ENCODE measurements around the gene GGT6. TPM values are rescaled to one million over a fixed set of nuclear protein-coding genes. Genes with fewer than 3 reads are reported as not detected.

GGT6 gene
- polyA plus RNA-seq, 3 donors, result not detected

GRCh38 chr17:4541328-4542002, 18.9 kb downstream of the GGT6 start:
- Histone ChIP-seq H3K4me3 (replicated peaks in 1 of 3; ENCODE audit: low read depth in 2 of 3, low read length in 3 of 3) (no peak overlapping the region), H3K27ac (ENCODE audit: low read depth in 1 of 2, low read length in 2 of 2) (no peak overlapping the region), H3K9me3 (replicated peaks in 1 of 2; ENCODE audit: control insufficient read depth in 1 of 2, insufficient read depth in 1 of 2, low read length in 2 of 2) (no peaks in the 10 kb centered on the region), H3K4me2 (replicated peaks; ENCODE audit: extremely low read depth, low read length, poor library complexity, severe bottlenecking) (no peak overlapping the region), H3K79me2 (ENCODE audit: insufficient read depth, low read length) (no peaks in the 10 kb centered on the region), H4K20me1 (ENCODE audit: insufficient read depth, low read length) (no peaks in the 10 kb centered on the region), H3K9ac (ENCODE audit: insufficient read depth, low read length, poor library complexity, severe bottlenecking) (no peak overlapping the region), H3K27me3 (ENCODE audit: control insufficient read depth in 2 of 2, insufficient read depth in 2 of 2, low read length in 2 of 2) (no peaks in the 10 kb centered on the region), H2AFZ (ENCODE audit: insufficient read depth, low read depth, low read length, poor library complexity, severe bottlenecking) (no peak overlapping the region), H3K36me3 (replicated peaks in 1 of 2; ENCODE audit: control insufficient read depth in 1 of 2, insufficient read depth in 2 of 2, low read length in 2 of 2) (peaks cover 72 to 78% of the 10 kb centered on the region in 2 donors), H3K4me1 (ENCODE audit: control insufficient read depth in 1 of 2, insufficient read depth in 2 of 2, low read length in 2 of 2) (peaks cover 7 to 10% of the 10 kb centered on the region in 2 donors)
- intact Hi-C loops (cut with micrococcal nuclease), result no loop called here
- no peaks in the 10 kb centered on the region for H3K9me3 Mint-ChIP-seq
- peaks cover 43 to 84% of the 10 kb centered on the region in 2 donors for H3K36me3 Mint-ChIP-seq
- peaks cover 0 to 4% (median 0%) of the 10 kb centered on the region in 3 donors for H3K27me3 Mint-ChIP-seq (ENCODE audit: low read depth in 3 of 3)
- no peak for DNase-seq
- no peak overlapping the region for H3K4me3 Mint-ChIP-seq
- no peak for TF ChIP-seq CTCF (IDR thresholded peaks at IDR 0.05)
- H3K27ac Mint-ChIP-seq, result no peak overlapping the region
- H3K4me1 Mint-ChIP-seq, result peaks cover 12% of the 10 kb centered on the region
- WGBS (ENCODE audit: insufficient coverage), result 82% methylated on average over 18 of the region's 29 CpGs

GRCh38 chr17:4540687-4541327, 19.6 kb downstream of the GGT6 start:
- WGBS (ENCODE audit: insufficient coverage), result 52% methylated on average over 15 of the region's 15 CpGs
- Histone ChIP-seq H3K4me1 (ENCODE audit: control insufficient read depth in 1 of 2, insufficient read depth in 2 of 2, low read length in 2 of 2) (peaks cover 14 to 17% of the 10 kb centered on the region in 2 donors), H3K9ac (ENCODE audit: insufficient read depth, low read length, poor library complexity, severe bottlenecking) (no peak overlapping the region), H3K79me2 (ENCODE audit: insufficient read depth, low read length) (no peaks in the 10 kb centered on the region), H3K36me3 (replicated peaks in 1 of 2; ENCODE audit: control insufficient read depth in 1 of 2, insufficient read depth in 2 of 2, low read length in 2 of 2) (peaks cover 70 to 74% of the 10 kb centered on the region in 2 donors), H3K27me3 (ENCODE audit: control insufficient read depth in 2 of 2, insufficient read depth in 2 of 2, low read length in 2 of 2) (no peaks in the 10 kb centered on the region), H2AFZ (ENCODE audit: insufficient read depth, low read depth, low read length, poor library complexity, severe bottlenecking) (no peak overlapping the region), H3K4me2 (replicated peaks; ENCODE audit: extremely low read depth, low read length, poor library complexity, severe bottlenecking) (no peak overlapping the region), H3K4me3 (replicated peaks in 1 of 3; ENCODE audit: low read depth in 2 of 3, low read length in 3 of 3) (no peak overlapping the region), H3K9me3 (replicated peaks in 1 of 2; ENCODE audit: control insufficient read depth in 1 of 2, insufficient read depth in 1 of 2, low read length in 2 of 2) (no peaks in the 10 kb centered on the region), H4K20me1 (ENCODE audit: insufficient read depth, low read length) (no peaks in the 10 kb centered on the region), H3K27ac (ENCODE audit: low read depth in 1 of 2, low read length in 2 of 2) (no peak overlapping the region)
- Mint-ChIP-seq H3K9me3 (no peaks in the 10 kb centered on the region), H3K27ac (peak overlapping the region in 1 of 7 donors; percentile 50), H3K4me3 (no peak overlapping the region), H3K4me1 (peaks cover 16% of the 10 kb centered on the region), H3K36me3 (peaks cover 42 to 77% of the 10 kb centered on the region in 2 donors), H3K27me3 (ENCODE audit: low read depth in 3 of 3) (peaks cover 0 to 3% (median 2%) of the 10 kb centered on the region in 3 donors)
- TF ChIP-seq CTCF (IDR thresholded peaks at IDR 0.05), result no peak
- intact Hi-C loops (cut with micrococcal nuclease), result no loop called here
- no peak for DNase-seq

Data from CD14-positive monocyte (primary cell).